Measurements from ENCODE around the gene CTCF.

CTCF gene

DNA sequence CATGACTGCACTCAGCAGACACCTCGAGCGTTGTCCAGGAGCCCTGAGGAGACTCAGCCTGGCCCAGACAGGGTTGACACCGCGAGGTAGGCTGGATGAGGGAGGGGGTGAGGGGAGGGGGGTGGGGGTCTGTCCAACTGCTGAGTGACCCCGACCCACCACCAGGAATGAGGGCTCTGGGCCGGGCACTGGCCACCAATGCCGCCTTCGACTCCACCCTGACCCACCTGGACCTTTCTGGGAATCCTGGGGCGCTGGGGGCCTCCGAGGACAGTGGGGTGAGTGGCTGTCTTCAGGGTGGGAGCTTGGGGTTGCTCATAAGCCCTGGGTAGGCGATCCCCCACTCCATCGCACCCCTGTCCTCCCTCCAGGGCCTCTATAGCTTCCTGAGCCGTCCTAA, 85.4 kb downstream of the CTCF start:
- no peak overlapping the region for H3K4me3 ChIP-seq (ENCODE audit: low read length)
- DNase-seq (ENCODE audit: low read depth), result no peak
- TF ChIP-seq CTCF (IDR thresholded peaks at IDR 0.05; ENCODE audit: insufficient read depth, low read depth, low read length, missing control alignments), result no peak

- no peak for DNase-seq (ENCODE audit: low read depth)
- H3K4me3 ChIP-seq (ENCODE audit: low read length), result no peak overlapping the region
- TF ChIP-seq CTCF (IDR thresholded peaks at IDR 0.05; ENCODE audit: insufficient read depth, low read depth, low read length, missing control alignments), result no peak
Observed at GRCh38 chr16:67648088-67648763, 85.9 kb downstream of the CTCF start.

GRCh38 chr16:67648764-67649407, 86.6 kb downstream of the CTCF start:
- H3K4me3 ChIP-seq (ENCODE audit: low read length), result no peak overlapping the region
- no peak for DNase-seq (ENCODE audit: low read depth)
- no peak for TF ChIP-seq CTCF (IDR thresholded peaks at IDR 0.05; ENCODE audit: insufficient read depth, low read depth, low read length, missing control alignments)

GRCh38 chr16:67649494-67649931, 87.2 kb downstream of the CTCF start:
- no peak for TF ChIP-seq CTCF (IDR thresholded peaks at IDR 0.05; ENCODE audit: insufficient read depth, low read depth, low read length, missing control alignments)
- H3K4me3 ChIP-seq (ENCODE audit: low read length), result no peak overlapping the region
- DNase-seq (ENCODE audit: low read depth), result no peak

DNA sequence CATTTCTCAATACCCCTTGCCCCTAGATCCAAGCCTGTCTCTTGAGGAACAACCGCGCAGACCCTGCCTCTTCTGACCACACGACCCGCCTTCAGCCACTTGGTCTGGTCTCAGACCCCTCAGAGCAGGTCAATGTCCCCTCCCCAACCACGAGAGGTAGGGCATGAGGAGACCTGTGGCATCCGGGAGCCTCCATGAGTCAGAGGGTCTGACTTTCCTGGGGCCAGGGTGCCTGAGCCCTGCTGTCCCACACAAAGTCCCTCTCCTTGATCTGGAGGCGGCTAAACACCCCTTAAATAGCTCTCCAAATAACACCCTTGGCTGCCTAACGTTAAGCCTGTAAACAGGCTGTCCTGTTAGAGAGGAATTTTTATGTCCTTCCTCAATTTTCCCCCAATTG, 87.7 kb downstream of the CTCF start:
- no peak overlapping the region for H3K4me3 ChIP-seq (ENCODE audit: low read length)
- TF ChIP-seq CTCF (IDR thresholded peaks at IDR 0.05; ENCODE audit: insufficient read depth, low read depth, low read length, missing control alignments), result no peak
- no peak for DNase-seq (ENCODE audit: low read depth)

GRCh38 chr16:67651039-67651438, 88.7 kb downstream of the CTCF start:
- no peak overlapping the region for H3K4me3 ChIP-seq (ENCODE audit: low read length)
- no peak for TF ChIP-seq CTCF (IDR thresholded peaks at IDR 0.05; ENCODE audit: insufficient read depth, low read depth, low read length, missing control alignments)
- no peak for DNase-seq (ENCODE audit: low read depth)

GRCh38 chr16:67651847-67652246, 89.5 kb downstream of the CTCF start:
- DNase-seq (ENCODE audit: low read depth), result no peak
- H3K4me3 ChIP-seq (ENCODE audit: low read length), result no peak overlapping the region
- TF ChIP-seq CTCF (IDR thresholded peaks at IDR 0.05; ENCODE audit: insufficient read depth, low read depth, low read length, missing control alignments), result no peak

Data from epithelial cell of esophagus (primary cell).